GM19351 (cell line): ENCODE measurements around the gene ANKRD28.
"Not testable (repeated sequence)": the region's sequence is repeated elsewhere in the genome, so short reads cannot be mapped to it uniquely, and the experiment has no call there.

Experiments used
- ATAC-seq: cut with Tn5 transposase; IDR thresholded peaks from one replicate; pipeline ENCODE4 v1.9.1; 2021; ENCODE audit warnings: mild to moderate bottlenecking, moderate library complexity; ENCODE audit not compliant: unreplicated experiment

Gene ANKRD28

DNA sequence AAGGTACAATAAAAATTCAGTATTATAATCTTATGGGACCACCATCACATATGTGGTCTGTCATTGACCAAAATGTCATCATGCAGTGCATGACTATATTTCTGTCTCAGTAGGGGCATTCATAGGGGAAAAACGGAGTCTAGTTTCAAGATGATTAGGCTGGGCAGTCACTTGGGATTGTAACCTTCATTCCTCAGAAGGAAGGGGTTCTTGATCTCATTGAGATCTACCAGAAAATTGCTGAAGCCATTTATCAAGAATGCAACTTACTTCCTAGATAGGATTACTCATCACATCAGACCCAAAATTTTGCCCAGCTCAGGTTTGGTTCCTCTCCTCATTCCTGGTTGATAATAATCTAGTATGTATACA is 158.9 kb downstream of the ANKRD28 start:
- no peak for ATAC-seq

DNA sequence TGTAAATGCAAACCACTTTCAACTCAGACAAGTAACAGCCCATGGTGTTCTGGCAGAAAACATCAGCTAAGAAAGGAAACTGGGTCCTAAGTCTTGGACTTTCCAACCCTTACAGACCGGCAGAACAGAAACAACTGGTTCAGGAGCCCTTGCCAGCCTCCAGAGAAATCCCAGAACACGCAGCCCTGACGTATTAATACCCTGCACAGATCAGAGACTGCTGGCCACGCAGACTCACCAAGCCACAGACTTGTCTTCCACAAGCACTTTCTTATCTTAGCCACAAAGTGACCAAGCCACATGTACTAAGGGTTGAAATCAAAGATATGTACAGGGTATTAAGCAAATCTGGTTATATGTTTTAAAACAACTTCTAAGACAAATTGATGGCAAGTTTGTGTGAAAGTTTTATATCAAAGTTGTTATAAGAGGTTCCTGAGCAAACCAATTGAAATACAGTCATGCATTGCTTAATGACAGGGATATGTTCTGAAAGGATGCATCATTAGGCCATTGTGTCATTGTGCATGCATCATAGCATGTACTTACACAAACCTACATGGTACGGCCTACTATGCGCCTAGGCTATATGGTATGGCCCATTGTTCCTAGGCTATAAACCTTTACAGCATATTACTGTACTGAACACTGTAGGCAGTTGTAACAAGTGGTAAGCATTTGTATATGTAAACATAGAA is 159.4 kb downstream of the ANKRD28 start:
- ATAC-seq: no peak

DNA sequence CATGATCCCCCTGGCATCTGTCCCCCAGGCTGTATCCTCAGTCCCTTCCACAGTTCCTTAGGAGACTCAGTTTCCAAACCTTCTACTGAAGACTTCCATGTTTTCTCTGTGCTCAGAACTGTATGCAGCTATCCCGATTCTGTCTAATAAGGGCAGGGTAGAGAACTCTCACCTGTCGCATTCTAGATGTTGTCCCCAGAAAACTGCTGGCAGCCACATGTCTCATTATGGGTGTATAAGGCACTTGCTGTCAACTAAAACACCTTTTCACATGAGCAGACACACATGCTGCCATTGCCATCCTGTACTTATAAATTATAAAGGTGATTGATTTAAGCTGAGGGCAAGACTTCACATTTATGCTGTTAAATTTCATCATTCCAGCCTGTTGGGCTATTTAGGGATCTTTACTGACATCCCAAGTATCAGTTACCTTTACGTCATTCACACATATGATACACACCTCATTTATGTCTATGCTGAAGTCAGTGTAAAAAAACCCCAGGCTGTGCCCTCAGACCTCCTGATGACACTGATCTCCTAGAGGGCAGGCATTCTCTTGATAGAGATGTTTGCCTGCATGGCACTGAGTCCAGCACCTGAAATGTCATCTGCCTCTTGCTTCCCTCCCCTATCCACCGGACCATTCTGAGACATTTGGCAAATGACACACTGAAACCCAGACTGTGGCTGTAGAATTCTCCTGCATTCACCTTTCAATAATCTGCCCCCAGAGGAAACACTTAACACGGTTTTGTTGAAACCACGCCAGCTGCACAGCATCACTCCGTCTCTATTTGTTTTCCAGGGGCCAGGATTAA is 160.4 kb downstream of the ANKRD28 start:
- ATAC-seq: no peak

DNA sequence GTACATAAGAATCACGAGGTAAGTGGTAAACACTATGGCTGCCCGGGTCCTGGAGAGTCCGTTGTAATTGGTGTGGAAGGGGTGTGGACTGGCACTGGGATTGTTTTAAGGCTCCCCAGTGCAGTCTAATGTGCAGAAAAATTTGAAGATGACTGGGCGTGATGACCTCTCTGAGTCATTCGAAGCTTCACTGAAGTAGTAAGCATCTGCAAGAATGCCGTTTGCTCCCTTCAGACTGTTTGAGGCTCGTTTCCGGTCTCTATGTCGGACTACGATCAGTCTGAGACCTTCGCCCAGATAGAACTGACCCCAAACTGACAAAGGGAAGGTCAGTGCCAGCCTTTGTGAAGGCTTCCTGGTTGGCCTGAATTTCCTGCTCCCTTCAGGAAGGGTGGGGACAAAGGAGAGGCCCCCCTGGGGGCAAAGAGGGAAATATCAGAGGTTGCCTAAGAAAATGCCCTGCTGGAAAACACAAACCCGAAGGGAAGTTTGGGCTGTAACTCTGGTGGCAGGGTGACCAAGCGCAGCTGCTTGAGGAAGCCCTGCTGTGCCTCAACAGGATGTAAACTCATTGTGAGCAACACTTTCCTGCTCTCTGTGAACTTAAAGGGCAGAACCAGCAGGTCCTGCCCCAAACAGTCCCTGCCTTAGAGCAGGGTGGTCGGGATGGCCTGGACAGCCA is 161.6 kb downstream of the ANKRD28 start:
- ATAC-seq: peak; percentile 75

DNA sequence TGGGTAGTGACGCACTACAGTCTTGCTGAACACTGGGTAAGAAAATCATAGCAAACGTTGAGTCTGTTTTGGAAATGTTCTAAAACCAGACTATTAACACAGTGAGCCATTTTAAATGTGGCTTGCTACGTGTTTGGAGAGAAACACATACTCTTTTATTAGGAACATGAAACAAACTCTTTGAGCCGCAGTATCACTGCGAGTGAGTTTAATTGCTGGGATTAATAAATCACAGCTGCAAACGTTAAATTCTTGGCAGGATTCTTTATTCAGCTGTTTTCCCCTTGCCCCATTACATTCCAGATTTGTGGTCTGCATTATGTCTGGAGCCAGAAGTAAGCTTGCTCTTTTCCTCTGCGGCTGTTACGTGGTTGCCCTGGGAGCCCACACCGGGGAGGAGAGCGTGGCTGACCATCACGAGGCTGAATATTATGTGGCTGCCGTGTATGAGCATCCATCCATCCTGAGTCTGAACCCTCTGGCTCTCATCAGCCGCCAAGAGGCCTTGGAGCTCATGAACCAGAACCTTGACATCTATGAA is 162.6 kb downstream of the ANKRD28 start:
- no peak for ATAC-seq

GRCh38 chr3:15634671-15635070 is 163.1 kb downstream of the ANKRD28 start:
- ATAC-seq: no peak

- no peak for ATAC-seq
Measured at GRCh38 chr3:15633766-15634598, 163.8 kb downstream of the ANKRD28 start.

DNA sequence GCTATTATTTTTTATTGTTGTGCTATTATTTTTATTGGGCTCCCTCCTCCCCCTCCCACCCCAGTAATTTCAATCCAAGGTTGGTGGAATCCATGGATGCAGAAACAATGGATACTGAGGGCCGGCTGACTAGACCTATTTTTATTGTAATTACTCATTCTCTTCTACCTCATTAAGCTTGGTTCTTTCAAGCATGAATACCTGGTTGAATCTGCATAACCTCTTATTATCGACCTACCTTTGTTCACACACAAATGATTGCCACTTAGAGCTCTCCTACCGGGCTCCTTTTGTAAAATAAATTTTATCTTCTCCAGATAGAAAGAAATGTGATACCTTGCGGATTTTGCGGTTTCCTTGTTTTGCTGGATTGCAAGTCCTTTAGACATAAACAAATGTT is 164.6 kb downstream of the ANKRD28 start:
- ATAC-seq: no peak

DNA sequence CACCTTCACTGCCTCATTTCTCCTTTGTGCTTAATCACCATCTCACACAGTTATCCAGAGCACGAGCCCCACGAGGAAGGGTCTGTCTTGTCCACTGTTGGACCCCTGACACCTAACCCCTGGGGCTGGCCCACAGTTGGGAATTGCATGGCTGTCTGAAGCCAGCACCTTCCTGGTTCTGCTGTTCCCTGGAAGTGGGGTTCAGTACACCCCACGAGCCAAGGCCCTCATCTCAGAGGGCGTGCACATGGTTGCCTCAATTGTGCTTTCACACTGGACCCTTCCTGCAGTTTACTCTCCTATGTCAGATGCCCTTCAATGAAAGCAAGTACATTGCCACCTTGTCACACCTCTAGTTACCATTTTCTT is 165.6 kb downstream of the ANKRD28 start:
- no peak for ATAC-seq

- no peak for ATAC-seq
Measured at GRCh38 chr3:15631426-15632211, 166.2 kb downstream of the ANKRD28 start.

DNA sequence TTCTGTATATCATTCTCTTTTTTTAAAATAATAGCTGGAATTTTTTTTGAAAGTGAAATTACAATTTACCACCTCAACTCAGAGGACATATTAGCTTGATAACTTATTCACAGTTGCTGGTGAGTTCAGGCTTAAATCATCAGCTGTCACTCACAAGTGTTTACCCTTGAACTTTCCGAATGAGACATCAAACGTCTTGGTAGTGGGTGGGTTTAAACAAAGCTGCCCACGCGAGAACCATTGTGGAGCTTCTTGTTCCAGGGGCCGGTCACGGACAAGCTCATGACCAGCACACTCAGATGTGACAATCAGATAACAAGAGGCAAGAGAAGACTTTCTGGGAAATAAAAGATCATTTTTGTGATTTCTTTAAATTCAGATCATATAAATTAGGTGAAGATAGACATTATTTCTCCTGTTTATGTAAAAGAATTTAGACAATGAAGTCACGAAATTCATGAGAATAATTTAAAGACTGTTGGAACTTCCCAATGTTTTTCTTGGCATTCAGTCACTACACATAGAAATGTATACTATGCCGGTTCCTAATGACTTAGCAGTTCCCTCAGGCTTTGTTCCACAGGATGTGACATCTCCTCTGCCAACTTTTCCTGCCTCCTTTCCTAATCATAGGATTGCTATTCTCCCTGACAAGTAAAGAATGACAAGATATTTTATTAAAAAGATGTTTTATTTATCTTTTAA is 167.0 kb downstream of the ANKRD28 start:
- peak; percentile 54 for ATAC-seq

DNA sequence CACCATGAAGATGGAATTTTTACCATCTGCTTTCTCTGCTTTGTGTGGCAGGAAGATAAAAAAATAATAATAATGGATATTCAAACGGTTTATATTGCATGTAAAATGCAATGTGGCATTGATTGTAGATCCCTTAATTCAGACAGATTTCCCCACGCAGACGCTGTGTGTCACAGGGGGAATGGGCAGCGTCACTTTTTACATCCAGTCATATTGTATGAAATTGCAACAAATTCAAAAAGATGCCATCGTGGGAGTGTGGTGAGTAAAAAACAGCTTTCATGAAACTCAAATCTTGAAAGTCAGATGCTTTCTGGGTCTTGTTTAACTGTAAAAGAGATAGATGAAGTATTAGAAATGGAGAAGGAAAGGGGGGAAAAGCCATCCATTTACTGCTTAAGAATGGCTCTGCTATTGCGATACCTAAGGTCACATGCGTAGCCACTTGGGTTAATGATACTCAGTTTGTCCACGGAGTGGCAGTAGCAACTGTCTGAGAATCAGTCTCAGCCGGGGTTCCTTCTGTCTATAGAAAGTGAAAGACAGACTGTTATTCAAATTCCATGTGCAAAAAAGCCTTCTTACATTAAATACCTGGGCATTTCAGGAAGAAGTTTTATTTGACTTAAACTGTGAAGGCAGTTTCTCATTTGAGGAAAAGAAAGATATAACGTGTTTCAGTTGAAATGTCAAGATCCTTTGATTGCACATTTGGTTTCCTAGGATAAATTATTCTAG is 167.8 kb downstream of the ANKRD28 start:
- peak; percentile 97 for ATAC-seq

DNA sequence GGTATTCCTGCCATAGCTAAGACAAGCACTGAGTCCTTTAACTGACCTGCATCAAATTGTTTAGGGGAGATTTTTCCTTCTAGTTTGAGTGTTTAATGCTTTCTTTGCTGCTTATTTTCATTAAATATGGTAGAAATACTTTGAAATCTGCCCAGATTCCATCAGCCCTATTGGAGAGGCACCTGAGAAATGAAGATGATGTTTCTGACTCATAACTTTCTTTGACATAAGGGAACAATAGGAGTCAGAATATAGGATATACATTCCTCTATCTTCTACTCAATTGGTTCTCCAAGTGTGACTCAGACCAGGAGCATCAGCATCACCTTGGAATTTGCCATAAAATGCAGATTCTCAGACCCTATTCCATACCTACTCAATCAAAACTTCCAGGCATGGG is 168.8 kb downstream of the ANKRD28 start:
- no peak for ATAC-seq

DNA sequence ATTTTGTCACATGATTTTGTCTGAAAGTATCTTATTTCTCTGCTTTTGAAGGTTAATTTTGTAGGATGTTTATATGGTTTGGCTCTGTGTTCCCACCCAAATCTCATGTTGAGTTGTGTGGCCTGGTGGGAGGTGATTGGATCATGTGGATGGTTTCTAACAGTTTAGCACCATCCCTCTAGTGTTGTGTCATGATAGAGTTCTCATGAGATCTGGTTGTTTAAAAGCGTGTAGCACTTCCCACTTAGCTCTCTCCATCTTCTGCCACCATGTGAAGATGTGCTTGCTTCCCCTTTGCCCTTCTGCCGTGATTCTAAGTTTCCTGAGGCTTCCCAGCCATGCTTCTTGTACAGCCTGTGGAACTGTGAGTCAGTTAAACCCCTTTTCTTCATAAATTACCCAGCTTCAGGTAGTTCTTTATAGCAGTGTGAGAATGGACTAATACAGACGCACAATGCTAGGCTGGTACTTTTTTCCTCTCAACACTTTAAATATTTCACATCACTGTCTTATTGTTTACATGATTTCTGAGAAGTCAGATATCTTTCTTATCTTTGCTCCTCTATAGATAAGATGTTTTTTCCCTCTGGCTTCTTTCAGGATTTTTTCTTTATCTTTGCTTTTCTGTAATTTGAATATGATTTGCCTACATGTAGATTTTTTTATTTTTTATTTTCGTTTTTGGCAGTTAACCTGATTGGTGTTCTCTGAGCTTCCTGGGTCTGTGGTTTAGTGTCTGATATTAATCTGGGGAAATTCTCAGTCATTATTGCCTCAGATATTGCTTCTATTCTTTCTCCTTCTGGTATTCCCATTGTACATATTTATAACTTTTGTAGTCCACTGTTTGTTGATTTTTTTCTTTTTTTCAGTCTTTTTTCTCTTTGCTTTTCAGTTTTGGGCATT is 174.0 kb downstream of the ANKRD28 start:
- ATAC-seq: no peak

DNA sequence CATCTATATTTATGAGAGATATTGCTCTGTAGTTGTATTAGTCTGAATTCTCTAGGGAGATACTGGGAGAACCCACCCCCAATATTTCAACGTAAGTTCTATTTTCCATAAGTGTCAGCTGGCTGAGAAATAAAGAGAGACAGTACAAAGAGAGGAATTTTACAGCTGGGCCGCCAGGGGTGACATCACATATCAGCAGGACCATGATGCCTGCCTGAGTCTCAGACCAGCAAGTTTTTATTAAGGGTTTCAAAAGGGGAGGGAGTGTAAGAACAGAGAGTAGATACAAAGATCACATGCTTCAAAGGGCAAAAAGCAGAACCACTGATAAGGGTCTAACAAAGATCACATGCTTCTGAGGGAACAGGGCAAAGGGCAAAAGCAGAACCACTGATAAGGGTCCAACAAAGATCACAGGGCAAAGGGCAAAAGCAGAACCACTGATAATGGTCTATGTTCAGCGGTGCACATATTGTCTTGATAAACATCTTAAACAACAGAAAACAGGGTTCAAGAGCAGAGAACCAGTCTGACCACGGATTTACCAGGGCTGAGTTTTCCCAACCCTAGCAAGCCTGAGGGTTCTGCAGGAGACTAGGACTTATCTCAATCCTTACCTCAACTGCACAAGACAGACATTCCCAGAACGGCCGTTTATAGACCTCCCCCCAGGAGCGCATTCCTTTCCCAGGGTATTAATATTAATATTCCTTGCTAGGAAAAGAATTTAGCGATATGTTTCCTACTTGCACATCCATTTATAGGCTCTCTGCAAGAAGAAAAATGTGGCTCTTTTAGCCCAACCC is 177.9 kb downstream of the ANKRD28 start:
- ATAC-seq: not testable (repeated sequence)
